Sigmoid colon (tissue), 7 donors: ENCODE data around the gene WDR73. TPM values are rescaled to one million over a fixed set of nuclear protein-coding genes. Genes with fewer than 3 reads are reported as not detected.

Experiments used
- DNase-seq: peaks from one replicate; pipeline ENCODE4 v3.0.0-alpha.2; 2019
- H3K27ac ChIP-seq, 4 donors: fragments of 200-600 bp; sonication (generic); one replicate each; pipeline ENCODE4 v1.5.1; 2016 to 2019; ENCODE audit warnings: mild to moderate bottlenecking in 1 of 4
- H3K27me3 ChIP-seq, 3 donors: fragments of 200-600 bp; sonication (generic); one replicate each; pipeline ENCODE4 v1.5.1; 2019; ENCODE audit warnings: mild to moderate bottlenecking in 1 of 3
- H3K36me3 ChIP-seq, 4 donors: fragments of 200-600 bp; sonication (generic); one replicate each; pipeline ENCODE4 v1.5.1; 2016 to 2019
- H3K4me1 ChIP-seq, 4 donors: fragments of 200-600 bp; sonication (generic); one replicate each; pipeline ENCODE4 v1.5.1; 2017 to 2019
- H3K4me3 ChIP-seq, 4 donors: fragments of 200-600 bp; sonication (generic); one replicate each; pipeline ENCODE4 v1.5.1; 2017 to 2019; ENCODE audit warnings: mild to moderate bottlenecking in 2 of 4, moderate library complexity in 1 of 4
- H3K9me3 ChIP-seq, 4 donors: fragments of 200-600 bp in 3 of 4; sonication (generic) in 3 of 4; one replicate each; pipeline versions ENCODE4 v1.5.1 to v1.6.1; 2013 to 2019
- EP300 ChIP-seq, 4 donors: sonication (generic); formaldehyde crosslinking; IDR thresholded peaks; one replicate each; pipeline ENCODE4 v1.6.1; 2017; ENCODE audit warnings: antibody characterized with exemption in 4 of 4
- POLR2A ChIP-seq, 2 donors: fragments of 450-650 bp; IDR thresholded peaks; one replicate each; pipeline ENCODE4 v1.6.1; 2016; ENCODE audit warnings: antibody characterized with exemption in 2 of 2, mild to moderate bottlenecking in 2 of 2, moderate library complexity in 2 of 2
- POLR2AphosphoS5 ChIP-seq, 4 donors: sonication (generic); formaldehyde crosslinking; IDR thresholded peaks; one replicate each; pipeline ENCODE4 v1.6.1; 2017; ENCODE audit warnings: antibody characterized with exemption in 4 of 4
- WGBS, 2 donors: extraction: QIAGEN DNeasy Blood & Tissue Kit; methylation state at CpG; one replicate each; pipeline ENCODE4 v1.1.7; 2013; 5-methylcytosine and 5-hydroxymethylcytosine counted together
- intact Hi-C: fragments of 100-400 bp; cut with DNase I; formaldehyde crosslinking; loops from one replicate; pipeline ENCODE4 v1.15.1; 2023
- polyA plus RNA-seq, 3 donors: library from polyadenylated mRNA; stranded (reverse); fragments of 200-250 nt; gene quantifications; one replicate each; pipeline ENCODE4 v1.2.3, GENCODE V29; 2013
- total RNA-seq, 4 donors: library from RNA; depleted of rRNA; stranded (reverse); fragments of >200 nt; gene quantifications; one replicate each; pipeline ENCODE4 v1.1.0, GENCODE V29; 2016
- TF ChIP-seq, protein P1 (sequence below), 4 experiments: fragments of 450-650 bp in 3 of 4; fragments of 200-600 bp in 1 of 4; IDR thresholded peaks; one replicate each; pipeline ENCODE4 v1.5.1; 2016 to 2019; ENCODE audit warnings: antibody characterized with exemption in 4 of 4, mild to moderate bottlenecking in 3 of 4, moderate library complexity in 2 of 4
- donor health status: healthy with polysubstance abuse.
- donor health status: Bipolar disorder and iron deficiency.
- donor health status: healthy.

WDR73 gene
- total and polyA plus RNA-seq, 7 donors = 6.7 to 22.7 (median 17.1) TPM

DNA sequence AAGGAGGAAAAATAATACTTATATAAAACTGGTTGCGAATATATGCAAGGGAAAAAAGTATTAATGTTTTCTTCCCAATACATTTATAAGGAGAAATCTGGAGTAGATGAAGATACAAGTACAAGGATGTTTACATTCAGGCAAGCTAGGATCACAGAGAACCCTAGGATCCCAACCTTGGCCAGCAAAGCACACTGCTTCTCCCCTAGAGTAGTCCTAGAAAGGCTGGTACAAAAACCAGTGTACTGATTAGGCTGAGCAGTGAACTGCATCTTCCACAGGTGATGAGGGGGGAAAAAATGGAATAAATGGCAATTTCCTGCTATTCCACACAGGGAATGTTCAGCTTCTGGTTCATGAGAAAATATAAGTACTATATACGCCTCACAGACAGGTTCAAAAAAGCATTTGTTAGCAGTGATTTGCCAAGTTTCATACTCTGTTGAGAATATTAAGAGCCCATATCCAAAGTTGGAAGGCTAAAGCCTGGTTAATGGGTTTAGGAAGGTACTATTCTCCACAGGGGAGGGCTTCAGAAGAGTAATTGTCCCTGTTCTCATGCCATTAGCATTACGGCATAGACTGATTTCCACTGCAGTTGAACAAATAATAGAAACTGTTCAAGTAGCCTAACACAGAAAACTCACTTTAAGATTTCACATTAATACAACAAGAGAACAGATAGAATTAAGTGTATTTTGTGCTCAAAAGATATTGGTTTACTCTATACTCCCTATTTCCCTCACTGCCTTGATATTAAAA is 14.3 kb upstream of the WDR73 start:
- TF ChIP-seq EP300 (IDR thresholded peaks at IDR 0.05) = no peak
- TF ChIP-seq, protein P1, sequence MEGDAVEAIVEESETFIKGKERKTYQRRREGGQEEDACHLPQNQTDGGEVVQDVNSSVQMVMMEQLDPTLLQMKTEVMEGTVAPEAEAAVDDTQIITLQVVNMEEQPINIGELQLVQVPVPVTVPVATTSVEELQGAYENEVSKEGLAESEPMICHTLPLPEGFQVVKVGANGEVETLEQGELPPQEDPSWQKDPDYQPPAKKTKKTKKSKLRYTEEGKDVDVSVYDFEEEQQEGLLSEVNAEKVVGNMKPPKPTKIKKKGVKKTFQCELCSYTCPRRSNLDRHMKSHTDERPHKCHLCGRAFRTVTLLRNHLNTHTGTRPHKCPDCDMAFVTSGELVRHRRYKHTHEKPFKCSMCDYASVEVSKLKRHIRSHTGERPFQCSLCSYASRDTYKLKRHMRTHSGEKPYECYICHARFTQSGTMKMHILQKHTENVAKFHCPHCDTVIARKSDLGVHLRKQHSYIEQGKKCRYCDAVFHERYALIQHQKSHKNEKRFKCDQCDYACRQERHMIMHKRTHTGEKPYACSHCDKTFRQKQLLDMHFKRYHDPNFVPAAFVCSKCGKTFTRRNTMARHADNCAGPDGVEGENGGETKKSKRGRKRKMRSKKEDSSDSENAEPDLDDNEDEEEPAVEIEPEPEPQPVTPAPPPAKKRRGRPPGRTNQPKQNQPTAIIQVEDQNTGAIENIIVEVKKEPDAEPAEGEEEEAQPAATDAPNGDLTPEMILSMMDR (IDR thresholded peaks at IDR 0.05) = no peak
- no peak for TF ChIP-seq POLR2A (IDR thresholded peaks at IDR 0.05)
- no peak for TF ChIP-seq POLR2AphosphoS5 (IDR thresholded peaks at IDR 0.05)
- 99% methylated on average over 3 of the region's 3 CpGs for WGBS, 2 donors
- DNase-seq = no peak
- Histone ChIP-seq H3K4me1 (no peaks in the 10 kb centered on the region), H3K27me3 (no peaks in the 10 kb centered on the region), H3K9me3 (no peaks in the 10 kb centered on the region), H3K36me3 (peaks cover 0 to 61% (median 10%) of the 10 kb centered on the region in 4 donors), H3K4me3 (no peak overlapping the region), H3K27ac (no peak overlapping the region)
- intact Hi-C loops = no loop called here

DNA sequence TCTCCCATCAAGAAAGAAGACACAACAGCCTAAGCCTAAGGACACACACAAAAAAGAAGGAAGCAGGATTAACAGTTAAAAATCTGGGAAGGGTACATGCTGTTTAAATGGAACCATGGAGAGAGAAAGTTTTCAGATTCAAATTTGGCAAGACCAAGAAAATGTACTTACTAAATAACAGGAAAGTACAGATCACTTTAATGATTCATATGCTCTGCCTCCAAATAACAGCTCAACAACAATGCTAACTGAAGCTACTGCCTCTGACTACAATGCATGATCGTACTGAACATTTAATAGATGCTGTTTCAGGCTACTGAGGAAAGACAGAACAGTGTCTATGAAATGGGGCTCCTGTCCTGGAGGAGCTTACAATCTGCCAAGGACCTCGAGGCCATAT is 12.3 kb upstream of the WDR73 start:
- no peak for DNase-seq
- TF ChIP-seq EP300 (IDR thresholded peaks at IDR 0.05) (no peak), POLR2AphosphoS5 (IDR thresholded peaks at IDR 0.05) (no peak), POLR2A (IDR thresholded peaks at IDR 0.05) (no peak)
- TF ChIP-seq, protein P1 (IDR thresholded peaks at IDR 0.05) = no peak
- Histone ChIP-seq H3K9me3 (no peaks in the 10 kb centered on the region), H3K27me3 (no peaks in the 10 kb centered on the region), H3K27ac (no peak overlapping the region), H3K36me3 (peaks cover 0 to 60% (median 10%) of the 10 kb centered on the region in 4 donors), H3K4me1 (no peaks in the 10 kb centered on the region), H3K4me3 (no peak overlapping the region)
- 77 to 79% methylated on average over 2 of the region's 2 CpGs for WGBS, 2 donors
- intact Hi-C loops = no loop called here

DNA sequence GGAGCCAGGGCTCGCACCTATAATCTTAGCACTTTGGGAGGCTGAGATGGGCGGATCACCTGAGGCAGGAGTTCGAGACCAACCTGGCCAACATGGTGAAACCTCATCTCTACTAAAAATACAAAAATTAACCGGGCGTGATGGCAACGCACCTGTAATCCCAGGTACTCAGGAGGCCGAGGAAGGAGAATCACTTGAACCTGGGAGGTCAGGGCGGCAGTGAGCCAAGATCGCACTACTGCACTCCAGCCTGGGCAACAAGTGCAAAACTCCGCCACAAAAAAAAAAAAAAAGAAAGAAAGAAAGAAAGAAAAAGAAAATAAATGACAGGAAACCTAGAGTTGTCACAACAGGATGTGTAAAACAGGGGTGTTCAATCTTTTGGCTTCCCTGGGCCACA is 6.9 kb upstream of the WDR73 start:
- WGBS, 2 donors = 96% methylated on average over 10 of the region's 10 CpGs
- H3K4me1 ChIP-seq = peaks cover 0 to 20% (median 10%) of the 10 kb centered on the region in 4 donors
- H3K9me3 ChIP-seq = no peaks in the 10 kb centered on the region
- H3K36me3 ChIP-seq = peaks cover 0 to 15% (median 3%) of the 10 kb centered on the region in 4 donors
- H3K4me3 ChIP-seq = no peak overlapping the region
- TF ChIP-seq EP300 (IDR thresholded peaks at IDR 0.05) (no peak), POLR2A (IDR thresholded peaks at IDR 0.05) (no peak), POLR2AphosphoS5 (IDR thresholded peaks at IDR 0.05) (no peak)
- TF ChIP-seq, protein P1 (IDR thresholded peaks at IDR 0.05) = no peak
- H3K27me3 ChIP-seq = no peaks in the 10 kb centered on the region
- intact Hi-C loops = no loop called here
- no peak for DNase-seq
- no peak overlapping the region for H3K27ac ChIP-seq

DNA sequence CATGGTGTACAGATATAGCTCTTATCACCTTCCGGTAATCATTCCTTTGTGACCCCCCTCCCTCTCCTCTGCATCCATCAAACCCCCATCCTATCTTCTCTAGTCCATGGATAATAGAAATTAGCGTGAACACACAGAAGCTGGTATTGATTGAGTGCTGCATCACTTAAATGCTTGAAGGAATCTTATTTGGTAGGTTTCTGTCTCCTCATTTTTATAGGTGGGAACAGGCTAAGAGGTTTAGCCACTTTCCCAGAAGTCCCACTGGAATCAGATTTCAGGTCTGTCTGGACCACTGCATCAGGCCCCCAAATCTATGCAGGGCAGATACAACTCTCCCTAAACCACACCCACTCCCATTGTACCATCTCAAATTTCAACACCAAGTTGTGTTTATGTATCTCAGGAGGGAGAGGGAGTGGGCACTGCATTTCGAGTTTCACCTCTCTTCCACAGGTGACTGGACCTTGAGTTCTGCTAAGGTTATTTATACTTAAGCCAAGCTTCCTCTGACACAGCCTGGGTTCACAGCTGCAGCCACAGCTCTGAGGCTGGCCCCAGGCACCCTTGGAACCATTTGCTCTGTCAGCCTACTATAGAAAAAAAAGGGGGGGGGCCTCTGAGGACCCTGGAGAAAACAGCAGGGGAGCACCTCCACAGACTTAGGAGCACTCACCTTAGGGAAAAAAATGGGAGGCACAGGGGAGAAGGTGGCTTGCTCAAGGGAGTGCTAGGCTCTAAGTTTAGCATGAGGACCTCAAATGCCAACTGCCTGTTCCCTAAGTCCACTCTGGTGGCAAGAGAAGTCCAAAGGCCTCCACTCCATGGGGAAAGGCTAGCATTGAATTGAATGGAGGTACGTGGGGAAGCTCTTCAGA is 6.1 kb upstream of the WDR73 start:
- Histone ChIP-seq H3K27me3 (no peaks in the 10 kb centered on the region), H3K9me3 (no peaks in the 10 kb centered on the region), H3K4me3 (no peak overlapping the region), H3K4me1 (peaks cover 0 to 24% (median 12%) of the 10 kb centered on the region in 4 donors), H3K36me3 (peaks cover 0 to 7% (median 0%) of the 10 kb centered on the region in 4 donors), H3K27ac (no peak overlapping the region)
- no peak for TF ChIP-seq POLR2A (IDR thresholded peaks at IDR 0.05)
- TF ChIP-seq EP300 (IDR thresholded peaks at IDR 0.05) = no peak
- no peak for TF ChIP-seq POLR2AphosphoS5 (IDR thresholded peaks at IDR 0.05)
- TF ChIP-seq, protein P1 (IDR thresholded peaks at IDR 0.05) = no peak
- 84% methylated on average over 4 of the region's 4 CpGs for WGBS, 2 donors
- intact Hi-C loops = loop anchor here (2.0 to 5.0 kb wide), 4 partner anchors 42 to 267 kb away; no protein-coding TSS in a partner anchor
- no peak for DNase-seq
